ENCODE results near the gene SGCA. TPM values are rescaled to one million over a fixed set of nuclear protein-coding genes. Genes with fewer than 3 reads are reported as not detected.
A peak's percentile ranks its signal among the peaks of the same experiment; 100 is the strongest.

The SGCA gene
- total and polyA plus RNA-seq, 2 of the 13 experiments (the other 11 are each of a cell fraction or from before 2014, with no cell fraction given), result not detected

DNA sequence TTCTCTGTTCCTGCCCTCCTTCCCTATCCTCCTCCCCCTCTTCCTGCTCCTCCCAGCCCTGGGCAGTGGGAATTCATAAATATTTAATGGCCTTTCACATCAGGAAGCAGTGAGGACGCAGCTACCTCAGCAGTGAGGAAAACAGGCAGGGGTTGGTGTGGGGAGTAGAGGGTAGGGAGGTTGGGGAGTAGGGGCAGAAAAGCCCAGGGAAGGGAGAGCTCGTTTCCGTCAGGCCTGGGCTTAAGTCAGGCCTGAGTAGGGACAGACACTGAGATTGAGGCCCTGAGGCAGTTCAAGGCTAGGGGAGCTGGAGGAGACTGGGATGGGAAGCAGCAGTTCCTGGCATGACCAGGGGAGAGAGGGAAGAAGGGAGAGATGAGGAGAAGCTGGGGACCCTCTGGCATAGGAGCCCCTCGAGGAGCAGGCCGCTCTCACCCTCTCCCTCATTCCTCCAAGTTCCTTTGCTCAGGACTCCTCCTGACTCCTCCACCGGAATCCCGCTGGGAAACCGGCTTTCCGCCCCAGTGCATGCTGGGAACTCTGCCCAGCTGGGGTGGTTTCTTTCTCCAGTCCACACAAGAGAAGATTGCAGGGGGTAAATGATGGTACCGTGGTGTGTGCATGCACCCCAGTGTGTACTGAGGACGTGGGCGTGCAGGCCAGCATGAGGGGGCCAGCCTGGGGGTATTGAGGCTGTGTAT is 42.0 kb upstream of the SGCA start (continued):
- TF ChIP-seq, protein P1, sequence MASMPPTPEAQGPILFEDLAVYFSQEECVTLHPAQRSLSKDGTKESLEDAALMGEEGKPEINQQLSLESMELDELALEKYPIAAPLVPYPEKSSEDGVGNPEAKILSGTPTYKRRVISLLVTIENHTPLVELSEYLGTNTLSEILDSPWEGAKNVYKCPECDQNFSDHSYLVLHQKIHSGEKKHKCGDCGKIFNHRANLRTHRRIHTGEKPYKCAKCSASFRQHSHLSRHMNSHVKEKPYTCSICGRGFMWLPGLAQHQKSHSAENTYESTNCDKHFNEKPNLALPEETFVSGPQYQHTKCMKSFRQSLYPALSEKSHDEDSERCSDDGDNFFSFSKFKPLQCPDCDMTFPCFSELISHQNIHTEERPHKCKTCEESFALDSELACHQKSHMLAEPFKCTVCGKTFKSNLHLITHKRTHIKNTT (CRISPR knock-in tag; IDR thresholded peaks at IDR 0.05), result no peak
- no peak for TF ChIP-seq ZNF333 (CRISPR knock-in tag; IDR thresholded peaks at IDR 0.05; ENCODE audit: borderline replicate concordance)
- TF ChIP-seq, protein P2, sequence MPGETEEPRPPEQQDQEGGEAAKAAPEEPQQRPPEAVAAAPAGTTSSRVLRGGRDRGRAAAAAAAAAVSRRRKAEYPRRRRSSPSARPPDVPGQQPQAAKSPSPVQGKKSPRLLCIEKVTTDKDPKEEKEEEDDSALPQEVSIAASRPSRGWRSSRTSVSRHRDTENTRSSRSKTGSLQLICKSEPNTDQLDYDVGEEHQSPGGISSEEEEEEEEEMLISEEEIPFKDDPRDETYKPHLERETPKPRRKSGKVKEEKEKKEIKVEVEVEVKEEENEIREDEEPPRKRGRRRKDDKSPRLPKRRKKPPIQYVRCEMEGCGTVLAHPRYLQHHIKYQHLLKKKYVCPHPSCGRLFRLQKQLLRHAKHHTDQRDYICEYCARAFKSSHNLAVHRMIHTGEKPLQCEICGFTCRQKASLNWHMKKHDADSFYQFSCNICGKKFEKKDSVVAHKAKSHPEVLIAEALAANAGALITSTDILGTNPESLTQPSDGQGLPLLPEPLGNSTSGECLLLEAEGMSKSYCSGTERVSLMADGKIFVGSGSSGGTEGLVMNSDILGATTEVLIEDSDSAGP (CRISPR knock-in tag; IDR thresholded peaks at IDR 0.05; ENCODE audit: borderline replicate concordance), result peak; percentile 22; the same call in 1 of the 2 replicates
- no peak for TF ChIP-seq ZNF720 (CRISPR knock-in tag; IDR thresholded peaks at IDR 0.05)
- peak in 1 of 2 experiments; percentile 40; a peak in 1 of 4 replicates for TF ChIP-seq POLR2A (IDR thresholded peaks at IDR 0.05; ENCODE audit: insufficient read depth in 1 of 2, low read depth in 2 of 2, low read length in 2 of 2)
- TF ChIP-seq, protein P3, sequence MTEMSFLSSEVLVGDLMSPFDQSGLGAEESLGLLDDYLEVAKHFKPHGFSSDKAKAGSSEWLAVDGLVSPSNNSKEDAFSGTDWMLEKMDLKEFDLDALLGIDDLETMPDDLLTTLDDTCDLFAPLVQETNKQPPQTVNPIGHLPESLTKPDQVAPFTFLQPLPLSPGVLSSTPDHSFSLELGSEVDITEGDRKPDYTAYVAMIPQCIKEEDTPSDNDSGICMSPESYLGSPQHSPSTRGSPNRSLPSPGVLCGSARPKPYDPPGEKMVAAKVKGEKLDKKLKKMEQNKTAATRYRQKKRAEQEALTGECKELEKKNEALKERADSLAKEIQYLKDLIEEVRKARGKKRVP (CRISPR knock-in tag; IDR thresholded peaks at IDR 0.05), result no peak
- no peak for TF ChIP-seq RXRB (CRISPR knock-in tag; IDR thresholded peaks at IDR 0.05; ENCODE audit: borderline replicate concordance)
- peak; percentile 84 for TF ChIP-seq ZNF143 (CRISPR knock-in tag; IDR thresholded peaks at IDR 0.05)
- no peak for TF ChIP-seq NFYC (CRISPR knock-in tag; IDR thresholded peaks at IDR 0.05)
- TF ChIP-seq ZNF7 (CRISPR knock-in tag; IDR thresholded peaks at IDR 0.05), result no peak
- peak; percentile 46; the same call in 1 of the 2 replicates for TF ChIP-seq PHF8 (CRISPR knock-in tag; IDR thresholded peaks at IDR 0.05)
- TF ChIP-seq NFKB2 (CRISPR knock-in tag; IDR thresholded peaks at IDR 0.05; ENCODE audit: borderline replicate concordance), result peak; percentile 27; the same call in 1 of the 2 replicates
- TF ChIP-seq RARG (CRISPR knock-in tag; IDR thresholded peaks at IDR 0.05; ENCODE audit: low read depth), result no peak
- TF ChIP-seq HOXA9 (CRISPR knock-in tag; IDR thresholded peaks at IDR 0.05; ENCODE audit: borderline replicate concordance), result no peak
- no peak for TF ChIP-seq NFE2L1 (CRISPR knock-in tag; IDR thresholded peaks at IDR 0.05; ENCODE audit: borderline replicate concordance)
- no peak for TF ChIP-seq SMAD3 (CRISPR knock-in tag; IDR thresholded peaks at IDR 0.05)
- no peak for TF ChIP-seq FLYWCH1 (CRISPR knock-in tag; IDR thresholded peaks at IDR 0.05)
- peak; percentile 59; the same call in 1 of the 2 replicates for TF ChIP-seq ZFX (CRISPR knock-in tag; IDR thresholded peaks at IDR 0.05; ENCODE audit: low read depth)
- TF ChIP-seq, protein P4, sequence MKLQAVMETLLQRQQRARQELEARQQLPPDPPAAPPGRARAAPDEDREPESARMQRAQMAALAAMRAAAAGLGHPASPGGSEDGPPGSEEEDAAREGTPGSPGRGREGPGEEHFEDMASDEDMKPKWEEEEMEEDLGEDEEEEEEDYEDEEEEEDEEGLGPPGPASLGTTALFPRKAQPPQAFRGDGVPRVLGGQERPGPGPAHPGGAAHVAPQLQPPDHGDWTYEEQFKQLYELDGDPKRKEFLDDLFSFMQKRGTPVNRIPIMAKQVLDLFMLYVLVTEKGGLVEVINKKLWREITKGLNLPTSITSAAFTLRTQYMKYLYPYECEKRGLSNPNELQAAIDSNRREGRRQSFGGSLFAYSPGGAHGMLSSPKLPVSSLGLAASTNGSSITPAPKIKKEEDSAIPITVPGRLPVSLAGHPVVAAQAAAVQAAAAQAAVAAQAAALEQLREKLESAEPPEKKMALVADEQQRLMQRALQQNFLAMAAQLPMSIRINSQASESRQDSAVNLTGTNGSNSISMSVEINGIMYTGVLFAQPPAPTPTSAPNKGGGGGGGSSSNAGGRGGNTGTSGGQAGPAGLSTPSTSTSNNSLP (IDR thresholded peaks at IDR 0.05; ENCODE audit: low read depth, low read length), result no peak
- TF ChIP-seq, protein P5, sequence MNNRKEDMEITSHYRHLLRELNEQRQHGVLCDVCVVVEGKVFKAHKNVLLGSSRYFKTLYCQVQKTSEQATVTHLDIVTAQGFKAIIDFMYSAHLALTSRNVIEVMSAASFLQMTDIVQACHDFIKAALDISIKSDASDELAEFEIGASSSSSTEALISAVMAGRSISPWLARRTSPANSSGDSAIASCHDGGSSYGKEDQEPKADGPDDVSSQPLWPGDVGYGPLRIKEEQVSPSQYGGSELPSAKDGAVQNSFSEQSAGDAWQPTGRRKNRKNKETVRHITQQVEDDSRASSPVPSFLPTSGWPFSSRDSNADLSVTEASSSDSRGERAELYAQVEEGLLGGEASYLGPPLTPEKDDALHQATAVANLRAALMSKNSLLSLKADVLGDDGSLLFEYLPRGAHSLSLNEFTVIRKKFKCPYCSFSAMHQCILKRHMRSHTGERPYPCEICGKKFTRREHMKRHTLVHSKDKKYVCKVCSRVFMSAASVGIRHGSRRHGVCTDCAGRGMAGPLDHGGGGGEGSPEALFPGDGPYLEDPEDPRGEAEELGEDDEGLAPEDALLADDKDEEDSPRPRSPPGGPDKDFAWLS (CRISPR knock-in tag; IDR thresholded peaks at IDR 0.05; ENCODE audit: borderline replicate concordance), result no peak
- TF ChIP-seq, protein P6, sequence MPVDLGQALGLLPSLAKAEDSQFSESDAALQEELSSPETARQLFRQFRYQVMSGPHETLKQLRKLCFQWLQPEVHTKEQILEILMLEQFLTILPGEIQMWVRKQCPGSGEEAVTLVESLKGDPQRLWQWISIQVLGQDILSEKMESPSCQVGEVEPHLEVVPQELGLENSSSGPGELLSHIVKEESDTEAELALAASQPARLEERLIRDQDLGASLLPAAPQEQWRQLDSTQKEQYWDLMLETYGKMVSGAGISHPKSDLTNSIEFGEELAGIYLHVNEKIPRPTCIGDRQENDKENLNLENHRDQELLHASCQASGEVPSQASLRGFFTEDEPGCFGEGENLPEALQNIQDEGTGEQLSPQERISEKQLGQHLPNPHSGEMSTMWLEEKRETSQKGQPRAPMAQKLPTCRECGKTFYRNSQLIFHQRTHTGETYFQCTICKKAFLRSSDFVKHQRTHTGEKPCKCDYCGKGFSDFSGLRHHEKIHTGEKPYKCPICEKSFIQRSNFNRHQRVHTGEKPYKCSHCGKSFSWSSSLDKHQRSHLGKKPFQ (CRISPR knock-in tag; IDR thresholded peaks at IDR 0.05; ENCODE audit: insufficient replicate concordance), result no peak
